OCI-LY7 (cell line): ENCODE measurements around the gene CNIH3. TPM values are rescaled to one million over a fixed set of nuclear protein-coding genes. Genes with fewer than 3 reads are reported as not detected.

Experiments used
- BruUV-seq: library from RNA; stranded (reverse); fragments of 400-500 nt; replicated peaks from 2 replicates; lab custom pipeline; 2021; lab: Mats Ljungman, UMichigan
- CTCF ChIA-PET: fragments of 300-600 bp; sonication (Branson Sonifier 250); formaldehyde crosslinking; loops from one replicate; lab custom pipeline; 2022; ENCODE audit warnings: antibody characterized with exemption; ENCODE audit not compliant: unreplicated experiment; lab: Charles Lee
- POLR2A ChIA-PET: fragments of 300-600 bp; sonication (Branson Sonifier 250); formaldehyde crosslinking; loops from one replicate; lab custom pipeline; 2022; ENCODE audit warnings: antibody characterized with exemption; lab: Charles Lee
- DNase-seq: peaks from one replicate; pipeline ENCODE4 v3.0.0-alpha.2; 2015; ENCODE audit warnings: low spot score
- H2AFZ ChIP-seq: fragments of 200-600 bp; sonication (generic), shearing (Covaris generic); 2 replicates; pipeline ENCODE4 v1.6.1; 2014; ENCODE audit warnings: mild to moderate bottlenecking, antibody characterized with exemption, low read length, moderate library complexity
- H3K27ac ChIP-seq: fragments of 200-600 bp; sonication (generic); 2 replicates; pipeline ENCODE4 v1.5.1; 2014; ENCODE audit warnings: mixed run types, low read depth, mild to moderate bottlenecking, moderate library complexity, low read length, inconsistent platforms; ENCODE audit not compliant: poor library complexity, severe bottlenecking
- H3K36me3 ChIP-seq: fragments of 200-600 bp; sonication (generic); 2 replicates; pipeline ENCODE4 v1.6.1; 2014; ENCODE audit warnings: mild to moderate bottlenecking, antibody characterized with exemption, low read length, moderate library complexity, mixed read lengths; ENCODE audit not compliant: insufficient read depth
- H3K4me1 ChIP-seq: fragments of 200-600 bp; sonication (generic); 2 replicates; pipeline ENCODE4 v1.5.1; 2014; ENCODE audit warnings: mild to moderate bottlenecking, low read length; ENCODE audit not compliant: insufficient read depth, poor library complexity, severe bottlenecking
- H3K4me2 ChIP-seq: fragments of 200-600 bp; sonication (generic); 2 replicates; pipeline ENCODE4 v1.6.1; 2014; ENCODE audit warnings: mild to moderate bottlenecking, low read length
- H3K4me3 ChIP-seq: fragments of 200-600 bp; sonication (generic); 2 replicates; pipeline ENCODE4 v1.5.1; 2014; ENCODE audit warnings: mild to moderate bottlenecking, low read depth, low read length; ENCODE audit not compliant: poor library complexity, severe bottlenecking
- H3K79me2 ChIP-seq: fragments of 200-600 bp; sonication (generic); 2 replicates; pipeline ENCODE4 v1.6.1; 2016; ENCODE audit warnings: low read depth, mild to moderate bottlenecking, low read length, moderate library complexity, mixed read lengths; ENCODE audit not compliant: insufficient read depth
- H3K9me2 ChIP-seq: fragments of 200-600 bp; sonication (generic); 2 replicates; pipeline ENCODE4 v1.6.1; 2016; ENCODE audit warnings: mild to moderate bottlenecking, low read length, mixed read lengths; ENCODE audit not compliant: insufficient read depth
- H3K9me3 ChIP-seq: fragments of 200-600 bp; sonication (generic); 2 replicates; pipeline ENCODE4 v1.6.1; 2014; ENCODE audit warnings: mild to moderate bottlenecking, mixed run types, low read length, mixed read lengths
- H4K20me1 ChIP-seq: fragments of 200-600 bp; sonication (generic); 2 replicates; pipeline ENCODE4 v1.6.1; 2014; ENCODE audit warnings: mild to moderate bottlenecking, antibody characterized with exemption, low read length, moderate library complexity, mixed read lengths; ENCODE audit not compliant: insufficient read depth
- CTCF ChIP-seq: fragments of 200-600 bp; sonication (generic); conservative IDR thresholded peaks from 2 replicates; pipeline ENCODE4 v1.5.1; 2014; ENCODE audit warnings: mild to moderate bottlenecking, antibody characterized with exemption, low read length, moderate library complexity, mixed read lengths
- EZH2phosphoT487 ChIP-seq: fragments of 200-600 bp; sonication (generic); IDR thresholded peaks from 2 replicates; pipeline ENCODE4 v1.6.1; 2018; ENCODE audit warnings: low read depth, borderline replicate concordance, mild to moderate bottlenecking, mixed run types, antibody characterized with exemption, low read length, moderate library complexity, mixed read lengths
- intact Hi-C: fragments of 100-400 bp; cut with micrococcal nuclease; formaldehyde crosslinking; loops from one replicate; pipeline ENCODE4 v1.10.0; 2022; ENCODE audit not compliant: unreplicated experiment
- total RNA-seq, 2 experiments: library from RNA; depleted of rRNA in 1 of 2; stranded (reverse); fragments of >200 nt in 1 of 2; shearing (Covaris generic) in 1 of 2; gene quantifications; 2 replicates each; pipeline ENCODE4 v1.2.3, GENCODE V29; 2014 to 2022

The CNIH3 gene
- total RNA-seq, 2 experiments from 2014 or later: 1.9 to 2.4 TPM

GRCh38 chr1:224739997-224740684, 124.0 kb downstream of the CNIH3 start:
- no peaks in the 10 kb centered on the region for H4K20me1 ChIP-seq
- BruUV-seq: no TSS peak
- no peak overlapping the region for H3K4me2 ChIP-seq
- H3K79me2 ChIP-seq: no peaks in the 10 kb centered on the region
- H3K4me3 ChIP-seq: no peak overlapping the region
- intact Hi-C loops: no loop called here
- H3K4me1 ChIP-seq: no peaks in the 10 kb centered on the region
- POLR2A ChIA-PET: no interaction called here
- no peak overlapping the region for H2AFZ ChIP-seq
- H3K36me3 ChIP-seq: no peaks in the 10 kb centered on the region
- CTCF ChIA-PET: no interaction called here
- no peaks in the 10 kb centered on the region for H3K9me2 ChIP-seq
- no peak overlapping the region for H3K27ac ChIP-seq
- no peak for TF ChIP-seq CTCF
- no peak for TF ChIP-seq EZH2phosphoT487
- H3K9me3 ChIP-seq: no peaks in the 10 kb centered on the region
- peak; percentile 4 for DNase-seq

GRCh38 chr1:224740685-224741052, 124.6 kb downstream of the CNIH3 start:
- intact Hi-C loops: no loop called here
- no peaks in the 10 kb centered on the region for H4K20me1 ChIP-seq
- no peak for TF ChIP-seq CTCF
- TF ChIP-seq EZH2phosphoT487: no peak
- ChIA-PET CTCF (no interaction called here), POLR2A (no interaction called here)
- no peaks in the 10 kb centered on the region for H3K4me1 ChIP-seq
- no peaks in the 10 kb centered on the region for H3K36me3 ChIP-seq
- no peaks in the 10 kb centered on the region for H3K9me3 ChIP-seq
- no peaks in the 10 kb centered on the region for H3K9me2 ChIP-seq
- H3K4me3 ChIP-seq: no peak overlapping the region
- H2AFZ ChIP-seq: no peak overlapping the region
- no peak overlapping the region for H3K4me2 ChIP-seq
- no peaks in the 10 kb centered on the region for H3K79me2 ChIP-seq
- no peak overlapping the region for H3K27ac ChIP-seq
- no TSS peak for BruUV-seq
- no peak for DNase-seq

- no peak for TF ChIP-seq CTCF
- no peak for TF ChIP-seq EZH2phosphoT487
- Histone ChIP-seq H3K36me3 (no peaks in the 10 kb centered on the region), H3K4me2 (no peak overlapping the region), H3K27ac (no peak overlapping the region), H4K20me1 (no peaks in the 10 kb centered on the region), H3K9me3 (no peaks in the 10 kb centered on the region), H3K79me2 (no peaks in the 10 kb centered on the region), H2AFZ (no peak overlapping the region), H3K4me3 (no peak overlapping the region), H3K9me2 (no peaks in the 10 kb centered on the region), H3K4me1 (no peaks in the 10 kb centered on the region)
- CTCF ChIA-PET: no interaction called here
- POLR2A ChIA-PET: no interaction called here
- intact Hi-C loops: no loop called here
- no peak for DNase-seq
- no TSS peak for BruUV-seq
Measured at GRCh38 chr1:224742349-224742748, 126.2 kb downstream of the CNIH3 start.
